ENCODE measurements around the gene VSIR.

The VSIR gene

GRCh38 chr10:71765176-71765904 lies 8.0 kb downstream of the VSIR start:
- Histone ChIP-seq H3K9ac (ENCODE audit: low read length) (peak overlapping the region; percentile 26), H3K27me3 (ENCODE audit: control insufficient read depth, insufficient read depth, low read length) (no peaks in the 10 kb centered on the region), H3K9me3 (ENCODE audit: control insufficient read depth, low read length) (no peaks in the 10 kb centered on the region), H3K36me3 (ENCODE audit: control insufficient read depth, insufficient read depth, low read length) (peaks cover 12% of the 10 kb centered on the region), H3K4me1 (ENCODE audit: control insufficient read depth, insufficient read depth, low read length) (peaks cover 72% of the 10 kb centered on the region), H3K4me3 (ENCODE audit: low read length) (no peak overlapping the region)

- Histone ChIP-seq H3K9ac (ENCODE audit: low read length) (no peak overlapping the region), H3K27me3 (ENCODE audit: control insufficient read depth, insufficient read depth, low read length) (no peaks in the 10 kb centered on the region), H3K36me3 (ENCODE audit: control insufficient read depth, insufficient read depth, low read length) (peaks cover 12% of the 10 kb centered on the region), H3K9me3 (ENCODE audit: control insufficient read depth, low read length) (no peaks in the 10 kb centered on the region), H3K4me3 (ENCODE audit: low read length) (no peak overlapping the region), H3K4me1 (ENCODE audit: control insufficient read depth, insufficient read depth, low read length) (peaks cover 58% of the 10 kb centered on the region)
Observed at GRCh38 chr10:71763352-71764127, 9.8 kb downstream of the VSIR start.

- Histone ChIP-seq H3K9ac (ENCODE audit: low read length) (no peak overlapping the region), H3K4me3 (ENCODE audit: low read length) (no peak overlapping the region), H3K27me3 (ENCODE audit: control insufficient read depth, insufficient read depth, low read length) (no peaks in the 10 kb centered on the region), H3K36me3 (ENCODE audit: control insufficient read depth, insufficient read depth, low read length) (peaks cover 16% of the 10 kb centered on the region), H3K9me3 (ENCODE audit: control insufficient read depth, low read length) (no peaks in the 10 kb centered on the region), H3K4me1 (ENCODE audit: control insufficient read depth, insufficient read depth, low read length) (peaks cover 53% of the 10 kb centered on the region)
Observed at GRCh38 chr10:71762324-71762723, 11.0 kb downstream of the VSIR start.

GRCh38 chr10:71761541-71762113 lies 11.7 kb downstream of the VSIR start:
- Histone ChIP-seq H3K4me1 (ENCODE audit: control insufficient read depth, insufficient read depth, low read length) (peaks cover 51% of the 10 kb centered on the region), H3K27me3 (ENCODE audit: control insufficient read depth, insufficient read depth, low read length) (no peaks in the 10 kb centered on the region), H3K9me3 (ENCODE audit: control insufficient read depth, low read length) (no peaks in the 10 kb centered on the region), H3K4me3 (ENCODE audit: low read length) (no peak overlapping the region), H3K36me3 (ENCODE audit: control insufficient read depth, insufficient read depth, low read length) (peaks cover 17% of the 10 kb centered on the region), H3K9ac (ENCODE audit: low read length) (no peak overlapping the region)

GRCh38 chr10:71761105-71761511 lies 12.2 kb downstream of the VSIR start:
- Histone ChIP-seq H3K4me1 (ENCODE audit: control insufficient read depth, insufficient read depth, low read length) (peaks cover 45% of the 10 kb centered on the region), H3K9me3 (ENCODE audit: control insufficient read depth, low read length) (no peaks in the 10 kb centered on the region), H3K36me3 (ENCODE audit: control insufficient read depth, insufficient read depth, low read length) (peaks cover 20% of the 10 kb centered on the region), H3K9ac (ENCODE audit: low read length) (no peak overlapping the region), H3K4me3 (ENCODE audit: low read length) (no peak overlapping the region), H3K27me3 (ENCODE audit: control insufficient read depth, insufficient read depth, low read length) (no peaks in the 10 kb centered on the region)

- peak overlapping the region; percentile 10 for H3K9ac ChIP-seq (ENCODE audit: low read length)
- H3K4me3 ChIP-seq (ENCODE audit: low read length): no peak overlapping the region
Observed at GRCh38 chr10:71757399-71757922, 15.9 kb downstream of the VSIR start.

GRCh38 chr10:71756311-71757191 lies 16.8 kb downstream of the VSIR start:
- Histone ChIP-seq H3K36me3 (ENCODE audit: control insufficient read depth, insufficient read depth, low read length) (peaks cover 29% of the 10 kb centered on the region), H3K27me3 (ENCODE audit: control insufficient read depth, insufficient read depth, low read length) (no peaks in the 10 kb centered on the region), H3K9ac (ENCODE audit: low read length) (peak overlapping the region; percentile 10), H3K9me3 (ENCODE audit: control insufficient read depth, low read length) (no peaks in the 10 kb centered on the region), H3K4me1 (ENCODE audit: control insufficient read depth, insufficient read depth, low read length) (peaks cover 38% of the 10 kb centered on the region), H3K4me3 (ENCODE audit: low read length) (no peak overlapping the region)

More at GRCh38 chr10:71757399-71757922, 15.9 kb downstream of the VSIR start:
- peaks cover 39% of the 10 kb centered on the region for H3K4me1 ChIP-seq (ENCODE audit: control insufficient read depth, insufficient read depth, low read length)
- H3K36me3 ChIP-seq (ENCODE audit: control insufficient read depth, insufficient read depth, low read length): peaks cover 28% of the 10 kb centered on the region
- H3K9me3 ChIP-seq (ENCODE audit: control insufficient read depth, low read length): no peaks in the 10 kb centered on the region
- H3K27me3 ChIP-seq (ENCODE audit: control insufficient read depth, insufficient read depth, low read length): no peaks in the 10 kb centered on the region

GRCh38 chr10:71755179-71755879 lies 18.0 kb downstream of the VSIR start:
- no peaks in the 10 kb centered on the region for H3K9me3 ChIP-seq (ENCODE audit: control insufficient read depth, low read length)
- H3K27me3 ChIP-seq (ENCODE audit: control insufficient read depth, insufficient read depth, low read length): no peaks in the 10 kb centered on the region
- H3K9ac ChIP-seq (ENCODE audit: low read length): no peak overlapping the region
- peaks cover 28% of the 10 kb centered on the region for H3K36me3 ChIP-seq (ENCODE audit: control insufficient read depth, insufficient read depth, low read length)
- peaks cover 32% of the 10 kb centered on the region for H3K4me1 ChIP-seq (ENCODE audit: control insufficient read depth, insufficient read depth, low read length)
- no peak overlapping the region for H3K4me3 ChIP-seq (ENCODE audit: low read length)

- Histone ChIP-seq H3K36me3 (ENCODE audit: control insufficient read depth, insufficient read depth, low read length) (peaks cover 28% of the 10 kb centered on the region), H3K4me1 (ENCODE audit: control insufficient read depth, insufficient read depth, low read length) (peaks cover 35% of the 10 kb centered on the region), H3K27me3 (ENCODE audit: control insufficient read depth, insufficient read depth, low read length) (no peaks in the 10 kb centered on the region), H3K4me3 (ENCODE audit: low read length) (no peak overlapping the region), H3K9ac (ENCODE audit: low read length) (peak overlapping the region; percentile 20), H3K9me3 (ENCODE audit: control insufficient read depth, low read length) (no peaks in the 10 kb centered on the region)
Observed at GRCh38 chr10:71754562-71754961, 18.8 kb downstream of the VSIR start.

- peak overlapping the region; percentile 20 for H3K9ac ChIP-seq (ENCODE audit: low read length)
- H3K4me3 ChIP-seq (ENCODE audit: low read length): no peak overlapping the region
- H3K4me1 ChIP-seq (ENCODE audit: control insufficient read depth, insufficient read depth, low read length): peaks cover 40% of the 10 kb centered on the region
Observed at GRCh38 chr10:71753960-71754505, 19.3 kb downstream of the VSIR start.

More at GRCh38 chr10:71753960-71754505, 19.3 kb downstream of the VSIR start:
- H3K9me3 ChIP-seq (ENCODE audit: control insufficient read depth, low read length): no peaks in the 10 kb centered on the region
- H3K27me3 ChIP-seq (ENCODE audit: control insufficient read depth, insufficient read depth, low read length): no peaks in the 10 kb centered on the region
- peaks cover 28% of the 10 kb centered on the region for H3K36me3 ChIP-seq (ENCODE audit: control insufficient read depth, insufficient read depth, low read length)
